Skeletal muscle cell (primary cell): ENCODE measurements around the gene PPP2R2D.

Source experiments
- DNase-seq: peaks from one replicate; pipeline ENCODE4 v3.0.0-alpha.2; 2010; ENCODE audit warnings: low read depth
- H3K4me3 ChIP-seq: 2 replicates; pipeline ENCODE4 v1.5.1; 2011; ENCODE audit warnings: low read depth, mild to moderate bottlenecking, control low read depth, low read length, moderate library complexity

Gene PPP2R2D

GRCh38 chr10:131900350-131901152, at the start of gene PPP2R2D:
PPP2R2D (plus strand) TSS chr10:131901008; CDS start chr10:131901149, 141 bp downstream.
- peak within 1 kb of the TSS; percentile 83 for H3K4me3 ChIP-seq
- peak; percentile 48 for DNase-seq

DNA sequence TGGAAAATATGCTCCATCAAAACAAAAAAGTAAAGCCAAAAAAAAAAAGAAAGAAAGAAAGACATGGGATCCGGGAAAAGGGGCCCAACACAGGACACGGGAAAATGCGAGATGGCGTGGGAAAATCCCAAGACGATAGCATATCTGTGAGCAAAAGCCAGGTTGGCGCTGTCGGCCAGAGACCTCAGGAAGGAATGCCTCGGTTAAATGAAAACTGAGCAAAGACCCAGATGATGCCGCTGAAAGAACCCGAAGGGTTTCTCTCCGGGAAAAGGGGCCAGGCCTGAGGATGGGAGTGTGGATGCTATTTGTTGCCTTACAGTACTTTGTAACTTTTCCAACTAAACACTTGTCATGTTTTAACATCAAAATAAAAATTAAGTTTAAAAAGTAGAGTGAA, 49.5 kb upstream of the PPP2R2D start:
- no peak for DNase-seq
- H3K4me3 ChIP-seq, result no peak overlapping the region

- no peak for DNase-seq
- H3K4me3 ChIP-seq, result no peak overlapping the region
Observed at GRCh38 chr10:131852176-131852822, 48.5 kb upstream of the PPP2R2D start.

- no peak for DNase-seq
- H3K4me3 ChIP-seq, result no peak overlapping the region
Observed at GRCh38 chr10:131852823-131853609, 47.8 kb upstream of the PPP2R2D start.

GRCh38 chr10:131853610-131853964, 47.2 kb upstream of the PPP2R2D start:
- no peak for DNase-seq
- H3K4me3 ChIP-seq, result no peak overlapping the region

DNA sequence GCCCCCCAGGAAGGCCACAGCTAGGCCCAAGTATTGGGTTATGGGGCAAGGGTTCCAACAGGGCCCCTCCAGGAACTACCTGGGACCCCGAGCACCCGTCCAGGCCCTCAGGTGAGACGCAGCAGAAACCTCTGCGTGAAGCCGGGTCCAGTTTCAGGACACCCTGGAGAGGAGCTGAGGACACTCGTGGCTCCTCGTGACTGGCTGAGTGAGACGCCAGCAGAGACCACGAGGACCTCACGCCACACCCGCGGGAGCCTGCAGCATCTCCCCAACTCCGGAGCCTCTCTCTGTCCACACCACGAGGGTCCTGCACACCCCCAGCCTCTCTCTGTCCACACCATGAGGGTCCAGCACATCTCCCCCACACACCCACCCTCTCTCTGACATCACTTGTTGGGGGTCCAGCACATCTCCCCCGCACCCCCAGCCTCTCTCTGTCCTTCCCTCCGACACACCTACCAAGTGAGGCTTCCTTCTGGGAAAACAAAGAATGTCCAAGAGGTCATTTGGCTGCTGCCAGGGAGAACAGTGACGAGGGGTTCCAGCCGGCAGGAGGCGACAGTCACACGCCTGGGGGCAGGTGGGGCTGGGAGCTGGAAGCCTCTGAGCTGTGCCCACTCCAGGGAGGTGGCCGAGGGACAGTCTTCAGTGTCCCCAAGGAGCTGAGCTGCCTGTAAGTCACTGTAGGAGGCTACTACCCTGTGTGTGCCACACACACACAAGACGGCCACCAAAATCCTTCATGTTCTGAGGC, 46.1 kb upstream of the PPP2R2D start:
- no peak for DNase-seq
- no peak overlapping the region for H3K4me3 ChIP-seq

DNA sequence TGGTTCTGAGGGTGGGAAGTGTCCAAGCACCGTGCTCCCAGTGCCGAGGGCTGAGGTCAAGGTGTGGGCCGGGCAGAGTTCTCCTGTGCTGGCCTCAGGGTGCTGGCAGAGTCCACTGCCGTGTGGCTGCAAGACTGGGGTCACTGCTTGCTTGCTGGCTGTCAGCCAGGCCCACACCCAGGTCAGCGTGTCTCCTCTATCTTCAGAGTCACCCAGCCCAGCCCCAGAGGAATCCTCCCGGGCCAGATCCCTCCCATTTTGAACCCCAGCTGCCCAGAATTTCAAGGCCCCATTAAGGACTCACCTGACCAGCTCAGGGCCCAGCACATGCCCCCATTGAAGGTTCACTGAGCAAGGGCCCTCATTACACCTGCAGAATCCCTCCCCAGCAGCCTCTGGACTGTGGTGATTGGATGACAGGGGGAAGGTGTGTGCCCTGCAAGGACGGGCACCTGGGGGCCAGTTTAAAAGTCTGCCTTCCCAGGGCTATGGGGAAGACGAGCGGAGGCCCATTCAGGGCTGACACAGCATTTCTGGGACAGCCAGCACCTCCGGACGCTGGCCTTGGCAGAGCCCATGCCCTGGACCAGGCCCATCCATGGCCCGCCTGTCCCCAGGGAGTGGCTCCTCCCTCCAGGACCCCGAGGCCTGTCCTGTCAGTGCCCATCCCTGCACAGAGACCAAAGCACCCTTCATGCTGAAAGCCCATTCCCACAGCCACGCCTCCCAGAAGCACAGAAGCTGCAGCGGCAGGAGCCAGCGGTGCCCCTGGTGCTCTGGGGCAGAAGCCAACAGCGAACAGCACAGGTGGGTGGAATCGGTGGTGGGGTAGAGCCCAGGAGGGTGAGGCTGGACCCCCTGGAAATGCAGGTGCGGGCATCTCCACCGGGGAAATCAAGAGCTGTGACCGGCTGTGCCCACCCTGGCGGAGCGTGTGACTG, 45.1 kb upstream of the PPP2R2D start:
- no peak overlapping the region for H3K4me3 ChIP-seq
- no peak for DNase-seq

DNA sequence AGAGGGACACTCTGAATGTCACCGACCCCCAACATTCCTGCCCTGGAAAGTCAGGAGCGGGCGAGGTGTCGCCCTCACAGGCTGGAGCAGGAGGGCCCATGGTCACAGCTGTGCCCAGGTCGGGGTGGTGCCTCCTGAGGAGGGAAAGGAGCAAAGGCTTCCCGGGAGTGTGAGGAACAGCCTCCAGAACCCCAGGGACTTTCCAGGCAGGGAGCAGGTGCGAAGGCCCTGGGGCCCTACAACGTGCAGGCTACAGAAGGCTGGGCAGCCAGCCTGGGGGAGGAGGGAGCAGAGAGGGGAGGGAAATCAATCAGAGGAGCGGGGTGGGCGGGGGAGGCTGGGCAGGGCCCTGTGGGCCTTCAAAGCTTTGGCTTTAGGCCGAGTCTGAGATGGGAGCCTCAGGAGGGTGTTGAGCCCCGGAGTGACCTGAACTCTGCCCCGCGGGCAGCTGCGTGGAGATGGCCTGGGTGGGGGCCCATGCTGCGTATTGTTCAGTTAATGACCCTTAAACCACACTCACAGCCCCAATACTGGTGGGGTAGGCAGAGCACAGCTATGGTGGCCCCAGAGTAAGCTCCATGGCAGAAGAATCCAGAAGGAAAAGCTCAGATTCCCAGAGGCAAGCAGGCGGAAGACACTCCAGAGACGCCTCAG, 44.2 kb upstream of the PPP2R2D start:
- no peak for DNase-seq
- H3K4me3 ChIP-seq, result no peak overlapping the region

DNA sequence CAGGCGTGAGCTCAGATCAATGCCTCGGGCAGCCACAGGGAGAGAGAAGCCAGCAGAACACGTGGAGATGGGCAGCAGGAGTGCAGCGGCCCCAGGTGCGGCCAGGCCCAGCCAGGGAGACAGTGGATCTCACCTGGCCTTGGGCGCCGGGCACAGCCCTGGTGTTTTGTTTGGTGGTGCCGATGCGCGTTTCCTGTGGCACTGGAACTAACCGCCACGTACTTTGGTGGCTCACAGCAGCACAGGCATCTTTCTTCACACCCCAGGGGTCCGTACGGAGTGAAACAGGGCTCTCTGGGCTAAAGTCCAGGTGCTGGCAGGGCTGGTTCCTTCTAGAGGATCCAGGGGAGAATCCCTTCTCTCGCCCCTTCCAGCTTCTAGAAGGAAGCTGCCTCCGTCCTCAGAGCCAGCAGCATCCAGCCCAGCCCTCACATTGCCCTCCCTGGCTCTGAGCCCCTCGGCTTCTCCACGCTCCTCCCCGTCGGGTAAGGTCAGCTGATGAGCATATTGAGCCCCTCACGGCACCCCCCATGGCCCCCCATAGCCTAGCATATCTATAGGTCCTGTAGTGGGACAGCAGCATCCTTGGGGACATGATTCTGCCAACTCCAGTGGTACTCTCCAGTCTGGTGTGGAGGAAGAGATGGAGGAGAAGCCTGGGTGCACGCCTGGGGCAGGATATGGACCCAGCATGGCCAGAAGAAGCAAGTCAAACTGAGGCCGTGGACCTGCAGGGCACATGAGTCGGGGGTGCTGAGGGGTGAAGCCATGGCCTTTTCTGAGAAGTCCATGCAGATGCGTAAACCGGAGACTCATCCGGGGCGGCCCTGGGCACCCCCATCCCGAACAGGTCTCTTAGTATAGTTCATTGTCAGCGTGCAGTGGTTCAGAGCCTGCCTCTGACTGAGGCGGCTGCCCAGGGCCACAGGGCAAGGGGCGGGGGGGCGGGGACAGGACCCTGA, 43.4 kb upstream of the PPP2R2D start:
- H3K4me3 ChIP-seq, result no peak overlapping the region
- no peak for DNase-seq

- DNase-seq, result no peak
Observed at GRCh38 chr10:131858118-131858515, 42.7 kb upstream of the PPP2R2D start.

GRCh38 chr10:131858583-131859340, 42.0 kb upstream of the PPP2R2D start:
- DNase-seq, result no peak
- H3K4me3 ChIP-seq, result no peak overlapping the region

More at GRCh38 chr10:131858118-131858515, 42.7 kb upstream of the PPP2R2D start:
- no peak overlapping the region for H3K4me3 ChIP-seq

DNA sequence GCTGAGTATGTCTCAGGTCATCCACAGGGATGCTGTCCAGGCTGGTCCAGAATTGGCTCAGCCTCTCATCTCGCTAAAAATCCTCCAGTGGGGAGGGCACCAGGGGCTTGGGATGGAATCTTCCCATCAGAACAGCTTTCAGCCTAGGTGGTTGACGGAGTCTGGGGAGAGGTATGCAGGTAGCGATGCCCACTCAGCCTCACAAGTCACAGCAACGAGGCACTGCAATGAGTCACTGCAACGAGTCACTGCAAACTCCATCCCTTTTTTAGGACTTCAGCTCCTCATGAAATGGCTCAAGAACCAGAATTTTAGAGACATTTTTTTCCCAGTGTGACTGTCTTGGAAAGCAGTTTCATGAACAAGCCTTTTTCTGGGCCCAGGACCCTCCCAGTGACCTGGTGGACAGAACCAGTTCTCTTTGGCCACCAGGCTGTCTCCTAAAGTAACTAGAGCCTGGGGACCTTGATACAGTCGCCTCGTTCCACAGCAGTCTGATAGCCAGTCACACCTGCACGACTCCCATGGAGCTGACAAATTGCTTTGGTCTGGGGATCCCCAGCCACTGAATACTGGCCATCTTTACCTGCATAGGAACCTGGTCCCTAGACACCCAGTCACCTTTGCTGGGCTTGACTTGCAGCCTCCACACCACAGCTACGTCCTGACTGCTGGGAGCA, 41.3 kb upstream of the PPP2R2D start:
- DNase-seq, result no peak

DNA sequence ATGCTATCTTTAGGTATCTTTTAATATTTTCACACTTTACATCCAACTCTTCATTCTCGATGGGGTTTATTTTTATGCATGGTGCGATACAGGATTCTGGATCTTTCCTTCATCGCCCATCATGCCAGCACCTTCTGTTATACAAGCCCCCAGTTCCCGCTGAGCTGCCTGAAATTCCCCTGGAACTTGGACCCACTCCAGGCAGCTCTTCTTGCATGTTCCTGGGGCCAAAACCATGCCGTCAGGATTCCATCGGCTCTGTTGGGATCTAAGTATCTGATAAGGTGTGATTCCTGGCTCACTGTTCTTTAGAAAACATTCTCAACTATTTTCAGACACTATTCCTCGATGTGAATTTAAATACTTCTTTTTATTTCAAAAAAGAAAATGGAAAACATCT, 40.5 kb upstream of the PPP2R2D start:
- no peak for DNase-seq
- no peak overlapping the region for H3K4me3 ChIP-seq

More for the DNA sequence above, 41.3 kb upstream of the PPP2R2D start:
- no peak overlapping the region for H3K4me3 ChIP-seq

GRCh38 chr10:131860806-131861440, 39.9 kb upstream of the PPP2R2D start:
- no peak for DNase-seq
- no peak overlapping the region for H3K4me3 ChIP-seq

DNA sequence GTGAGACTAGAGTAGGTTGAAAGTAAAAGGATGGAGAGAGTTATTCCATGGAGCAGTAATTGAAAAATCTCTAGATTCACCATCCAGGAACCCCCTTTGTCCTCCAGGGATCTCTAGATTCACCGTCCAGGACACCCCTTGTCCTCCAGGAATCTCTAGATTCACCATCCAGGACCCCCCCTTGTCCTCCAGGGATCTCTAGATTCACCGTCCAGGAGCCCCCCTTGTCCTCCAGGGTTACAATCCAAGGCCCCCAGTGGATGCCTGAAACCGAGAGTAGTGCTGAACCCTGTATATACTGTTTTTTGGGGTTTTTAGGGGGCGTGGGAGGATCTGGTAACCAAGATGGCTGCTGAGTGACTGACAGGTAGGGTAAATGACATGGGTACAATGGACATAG, 38.3 kb upstream of the PPP2R2D start:
- H3K4me3 ChIP-seq, result no peak overlapping the region
- no peak for DNase-seq
